Measurements from ENCODE around the gene FBN2. TPM values are rescaled to one million over a fixed set of nuclear protein-coding genes. Genes with fewer than 3 reads are reported as not detected.
"Not testable (repeated sequence)": the region's sequence is repeated elsewhere in the genome, so short reads cannot be mapped to it uniquely, and the experiment has no call there.

The FBN2 gene
- total RNA-seq, 1 experiment from 2014 or later: 0.31 TPM

DNA sequence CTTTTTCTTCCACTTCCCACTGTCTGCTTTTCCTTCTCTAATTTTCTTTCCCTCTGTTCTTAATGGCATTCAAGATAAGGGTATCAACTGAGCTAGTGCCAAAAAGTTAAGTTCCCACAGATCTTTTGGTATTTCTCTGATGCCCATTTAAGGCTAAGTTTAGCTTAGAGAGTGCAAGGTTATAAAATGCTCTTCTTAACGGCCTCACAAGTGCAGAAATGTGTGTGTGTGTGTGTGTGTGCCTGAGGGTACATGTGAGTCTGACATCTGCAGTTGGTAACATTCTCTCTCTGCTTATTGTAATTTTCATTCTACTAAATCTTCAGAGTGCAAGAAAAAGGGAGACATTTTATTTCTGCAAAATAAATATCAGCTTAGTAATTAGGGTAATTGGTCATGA is 24.2 kb downstream of the FBN2 start:
- no peak overlapping the region for H3K4me3 Mint-ChIP-seq (ENCODE audit: low read depth, unreplicated experiment)
- H3K9me3 Mint-ChIP-seq (ENCODE audit: low read depth, unreplicated experiment): no peaks in the 10 kb centered on the region
- H3K36me3 Mint-ChIP-seq (ENCODE audit: insufficient read depth, unreplicated experiment): no peaks in the 10 kb centered on the region
- TF ChIP-seq, protein P1, sequence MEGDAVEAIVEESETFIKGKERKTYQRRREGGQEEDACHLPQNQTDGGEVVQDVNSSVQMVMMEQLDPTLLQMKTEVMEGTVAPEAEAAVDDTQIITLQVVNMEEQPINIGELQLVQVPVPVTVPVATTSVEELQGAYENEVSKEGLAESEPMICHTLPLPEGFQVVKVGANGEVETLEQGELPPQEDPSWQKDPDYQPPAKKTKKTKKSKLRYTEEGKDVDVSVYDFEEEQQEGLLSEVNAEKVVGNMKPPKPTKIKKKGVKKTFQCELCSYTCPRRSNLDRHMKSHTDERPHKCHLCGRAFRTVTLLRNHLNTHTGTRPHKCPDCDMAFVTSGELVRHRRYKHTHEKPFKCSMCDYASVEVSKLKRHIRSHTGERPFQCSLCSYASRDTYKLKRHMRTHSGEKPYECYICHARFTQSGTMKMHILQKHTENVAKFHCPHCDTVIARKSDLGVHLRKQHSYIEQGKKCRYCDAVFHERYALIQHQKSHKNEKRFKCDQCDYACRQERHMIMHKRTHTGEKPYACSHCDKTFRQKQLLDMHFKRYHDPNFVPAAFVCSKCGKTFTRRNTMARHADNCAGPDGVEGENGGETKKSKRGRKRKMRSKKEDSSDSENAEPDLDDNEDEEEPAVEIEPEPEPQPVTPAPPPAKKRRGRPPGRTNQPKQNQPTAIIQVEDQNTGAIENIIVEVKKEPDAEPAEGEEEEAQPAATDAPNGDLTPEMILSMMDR (IDR thresholded peaks at IDR 0.05; ENCODE audit: unreplicated experiment): no peak
- H3K27ac Mint-ChIP-seq (ENCODE audit: unreplicated experiment): no peak overlapping the region
- CTCF ChIA-PET: no interaction called here
- no TSS peak for BruUV-seq (replicated peaks)
- H3K27me3 Mint-ChIP-seq (ENCODE audit: unreplicated experiment): no peaks in the 10 kb centered on the region
- no peaks in the 10 kb centered on the region for H3K4me1 Mint-ChIP-seq (ENCODE audit: low read depth, unreplicated experiment)
- DNase-seq: no peak
- intact Hi-C loops (cut with micrococcal nuclease; ENCODE audit: unreplicated experiment): no loop called here

- Mint-ChIP-seq H3K27me3 (ENCODE audit: unreplicated experiment) (no peaks in the 10 kb centered on the region), H3K36me3 (ENCODE audit: insufficient read depth, unreplicated experiment) (no peaks in the 10 kb centered on the region), H3K4me3 (ENCODE audit: low read depth, unreplicated experiment) (no peak overlapping the region), H3K4me1 (ENCODE audit: low read depth, unreplicated experiment) (no peaks in the 10 kb centered on the region), H3K9me3 (ENCODE audit: low read depth, unreplicated experiment) (no peaks in the 10 kb centered on the region), H3K27ac (ENCODE audit: unreplicated experiment) (no peak overlapping the region)
- CTCF ChIA-PET: no interaction called here
- intact Hi-C loops (cut with micrococcal nuclease; ENCODE audit: unreplicated experiment): no loop called here
- TF ChIP-seq, protein P1 (IDR thresholded peaks at IDR 0.05; ENCODE audit: unreplicated experiment): no peak
- no TSS peak for BruUV-seq (replicated peaks)
- DNase-seq: no peak
Measured at GRCh38 chr5:128512894-128513293, 25.2 kb downstream of the FBN2 start.

DNA sequence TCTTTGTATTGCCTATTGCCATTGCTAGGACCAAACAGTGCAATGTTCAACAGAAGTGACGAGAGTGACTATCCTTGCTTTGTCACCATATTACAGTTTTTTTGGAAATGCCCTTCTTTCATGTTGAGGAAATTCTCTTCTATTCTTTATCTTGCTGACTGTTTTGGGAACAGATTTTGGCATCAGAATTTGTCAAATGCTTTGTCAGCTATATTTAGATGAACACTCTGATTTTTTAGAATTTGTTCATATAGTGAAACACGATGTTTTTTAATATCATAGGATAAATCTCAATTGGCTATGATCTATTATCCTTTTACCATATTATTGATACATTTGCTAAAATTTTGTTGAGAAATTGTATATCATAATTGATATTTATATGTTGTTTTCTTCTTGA is 31.4 kb downstream of the FBN2 start:
- Mint-ChIP-seq H3K27ac (ENCODE audit: unreplicated experiment) (no peak overlapping the region), H3K4me3 (ENCODE audit: low read depth, unreplicated experiment) (no peak overlapping the region), H3K27me3 (ENCODE audit: unreplicated experiment) (no peaks in the 10 kb centered on the region), H3K9me3 (ENCODE audit: low read depth, unreplicated experiment) (peaks cover 11% of the 10 kb centered on the region), H3K4me1 (ENCODE audit: low read depth, unreplicated experiment) (no peaks in the 10 kb centered on the region), H3K36me3 (ENCODE audit: insufficient read depth, unreplicated experiment) (no peaks in the 10 kb centered on the region)
- TF ChIP-seq, protein P1 (IDR thresholded peaks at IDR 0.05; ENCODE audit: unreplicated experiment): no peak
- CTCF ChIA-PET: no interaction called here
- DNase-seq: no peak
- BruUV-seq (replicated peaks): no TSS peak
- intact Hi-C loops (cut with micrococcal nuclease; ENCODE audit: unreplicated experiment): no loop called here

- H3K9me3 Mint-ChIP-seq (ENCODE audit: low read depth, unreplicated experiment): peaks cover 11% of the 10 kb centered on the region
- H3K4me1 Mint-ChIP-seq (ENCODE audit: low read depth, unreplicated experiment); H3K27ac Mint-ChIP-seq (ENCODE audit: unreplicated experiment); H3K36me3 Mint-ChIP-seq (ENCODE audit: insufficient read depth, unreplicated experiment); H3K4me3 Mint-ChIP-seq (ENCODE audit: low read depth, unreplicated experiment); DNase-seq; BruUV-seq (replicated peaks); H3K27me3 Mint-ChIP-seq (ENCODE audit: unreplicated experiment); CTCF ChIA-PET; intact Hi-C loops (cut with micrococcal nuclease; ENCODE audit: unreplicated experiment): not testable (repeated sequence)
Measured at GRCh38 chr5:128503727-128504126, 34.3 kb downstream of the FBN2 start.

GRCh38 chr5:128498844-128499455 is 39.1 kb downstream of the FBN2 start:
- Mint-ChIP-seq H3K27ac (ENCODE audit: unreplicated experiment) (no peak overlapping the region), H3K36me3 (ENCODE audit: insufficient read depth, unreplicated experiment) (no peaks in the 10 kb centered on the region), H3K9me3 (ENCODE audit: low read depth, unreplicated experiment) (peaks cover 4% of the 10 kb centered on the region), H3K4me1 (ENCODE audit: low read depth, unreplicated experiment) (no peaks in the 10 kb centered on the region), H3K4me3 (ENCODE audit: low read depth, unreplicated experiment) (no peak overlapping the region), H3K27me3 (ENCODE audit: unreplicated experiment) (no peaks in the 10 kb centered on the region)
- peak; percentile 50 for DNase-seq
- no TSS peak for BruUV-seq (replicated peaks)
- TF ChIP-seq, protein P1 (IDR thresholded peaks at IDR 0.05; ENCODE audit: unreplicated experiment): peak; percentile 46
- CTCF ChIA-PET: interaction anchor here (0.7 to 1.3 kb wide), 3 partner anchors 285 to 935 kb away, joined by 3 to 9 read pairs (median 4); no protein-coding TSS in a partner anchor
- intact Hi-C loops (cut with micrococcal nuclease; ENCODE audit: unreplicated experiment): loop anchor here (1.0 to 5.0 kb wide), 5 partner anchors 173 to 935 kb away; no protein-coding TSS in a partner anchor
